CD4-positive, alpha-beta T cell treated with Interleukin-17A for 4 hours (primary cell): Measurements from ENCODE around the gene CACNA1B.
"Not testable (repeated sequence)": the region's sequence is repeated elsewhere in the genome, so short reads cannot be mapped to it uniquely, and the experiment has no call there.

Source experiments
- DNase-seq: peaks from one replicate; pipeline ENCODE4 v3.0.0-alpha.2; 2020; ENCODE audit warnings: mixed read lengths

The CACNA1B gene

GRCh38 chr9:137890768-137891587 is 13.4 kb downstream of the CACNA1B start:
- not testable (repeated sequence) for DNase-seq

- DNase-seq: no peak
Measured at GRCh38 chr9:137891588-137892423, 14.2 kb downstream of the CACNA1B start.

- DNase-seq: no peak
Measured at GRCh38 chr9:137892424-137893191, 15.0 kb downstream of the CACNA1B start.

GRCh38 chr9:137893670-137894069 is 16.1 kb downstream of the CACNA1B start:
- DNase-seq: no peak

GRCh38 chr9:137899551-137900360 is 22.2 kb downstream of the CACNA1B start:
- no peak for DNase-seq

GRCh38 chr9:137900584-137901310 is 23.2 kb downstream of the CACNA1B start:
- DNase-seq: no peak

GRCh38 chr9:137902646-137903045 is 25.1 kb downstream of the CACNA1B start:
- no peak for DNase-seq

GRCh38 chr9:137905740-137906139 is 28.2 kb downstream of the CACNA1B start:
- no peak for DNase-seq

GRCh38 chr9:137907776-137908175 is 30.2 kb downstream of the CACNA1B start:
- DNase-seq: no peak

- DNase-seq: no peak
Measured at GRCh38 chr9:137912671-137913070, 35.1 kb downstream of the CACNA1B start.

- DNase-seq: no peak
Measured at GRCh38 chr9:137913132-137913531, 35.5 kb downstream of the CACNA1B start.

- DNase-seq: no peak
Measured at GRCh38 chr9:137913771-137914767, 36.5 kb downstream of the CACNA1B start.

GRCh38 chr9:137916540-137916939 is 39.0 kb downstream of the CACNA1B start:
- no peak for DNase-seq

- DNase-seq: no peak
Measured at GRCh38 chr9:137917116-137917515, 39.5 kb downstream of the CACNA1B start.

- DNase-seq: no peak
Measured at GRCh38 chr9:137917795-137918194, 40.2 kb downstream of the CACNA1B start.

GRCh38 chr9:137918331-137919094 is 40.9 kb downstream of the CACNA1B start:
- no peak for DNase-seq

- no peak for DNase-seq
Measured at GRCh38 chr9:137919095-137919465, 41.5 kb downstream of the CACNA1B start.

GRCh38 chr9:137919649-137920141 is 42.1 kb downstream of the CACNA1B start:
- no peak for DNase-seq

- no peak for DNase-seq
Measured at GRCh38 chr9:137920753-137921152, 43.2 kb downstream of the CACNA1B start.
